Cardiac septum (tissue), 1 donor: ENCODE data around the gene SCAMP2. TPM values are rescaled to one million over a fixed set of nuclear protein-coding genes. Genes with fewer than 3 reads are reported as not detected.
A peak's percentile ranks its signal among the peaks of the same experiment; 100 is the strongest.

Experiments used
- DNase-seq: peaks from one replicate; pipeline ENCODE4 v3.0.0-alpha.2; 2020; ENCODE audit warnings: low spot score
- intact Hi-C: fragments of 100-400 bp; cut with DNase I; formaldehyde crosslinking; loops from one replicate; pipeline ENCODE4 v1.14.0; 2022
- total RNA-seq: library from RNA; stranded (reverse); fragmentation: NEBNext Ultra II Directional; extraction: Animal tissue kit (Norgen Biotek cat#: 25700); gene quantifications from one replicate; pipeline ENCODE4 v1.2.1, GENCODE V29; 2021
- donor health status: DM: no; HTN: no; CAD: no.

The SCAMP2 gene
- total RNA-seq, 1 donor from 2014 or later, result 33.3 TPM

GRCh38 chr15:74842581-74843444 lies 30.4 kb downstream of the SCAMP2 start, which contains the start of gene ULK3:
TSS of gene ULK3 (minus strand) at chr15:74843156. CDS start at chr15:74843105, 51 bp downstream.
- intact Hi-C loops, result loop anchor here (2.0 kb wide), 1 partner anchor 60 kb away; no protein-coding TSS in a partner anchor

GRCh38 chr15:74841891-74842373 lies 31.2 kb downstream of the SCAMP2 start:
- DNase-seq, result no peak
- intact Hi-C loops, result loop anchor here (2.0 kb wide), 1 partner anchor 61 kb away; no protein-coding TSS in a partner anchor

More at GRCh38 chr15:74842581-74843444, 30.4 kb downstream of the SCAMP2 start, which contains the start of gene ULK3:
- DNase-seq, result peak; percentile 96

- no peak for DNase-seq
- intact Hi-C loops, result no loop called here
These were observed 32.1 kb downstream of the SCAMP2 start for GRCh38 chr15:74840851-74841775.

- DNase-seq, result no peak
- intact Hi-C loops, result loop anchor here (5.0 kb wide), 1 partner anchor 67 kb away; no protein-coding TSS in a partner anchor
These were observed 33.4 kb downstream of the SCAMP2 start for GRCh38 chr15:74839526-74840395.

- no peak for DNase-seq
- intact Hi-C loops, result loop anchor here (5.0 kb wide), 1 partner anchor 67 kb away; no protein-coding TSS in a partner anchor
These were observed 34.2 kb downstream of the SCAMP2 start for GRCh38 chr15:74838746-74839525.

- DNase-seq, result no peak
- intact Hi-C loops, result loop anchor here (5.0 kb wide), 1 partner anchor 66 kb away; no protein-coding TSS in a partner anchor
These were observed 35.0 kb downstream of the SCAMP2 start for GRCh38 chr15:74838137-74838516.

- DNase-seq, result no peak
- intact Hi-C loops, result loop anchor here (5.0 kb wide), 1 partner anchor 65 kb away; no protein-coding TSS in a partner anchor
These were observed 35.6 kb downstream of the SCAMP2 start for GRCh38 chr15:74837482-74838136.

- no peak for DNase-seq
- intact Hi-C loops, result loop anchor here (5.0 kb wide), 1 partner anchor 65 kb away; no protein-coding TSS in a partner anchor
These were observed 36.3 kb downstream of the SCAMP2 start for GRCh38 chr15:74836846-74837245.

GRCh38 chr15:74835312-74835823 lies 37.8 kb downstream of the SCAMP2 start:
- intact Hi-C loops, result loop anchor here (5.0 kb wide), 1 partner anchor 63 kb away; no protein-coding TSS in a partner anchor
- DNase-seq, result no peak

- no peak for DNase-seq
- intact Hi-C loops, result no loop called here
These were observed 39.6 kb downstream of the SCAMP2 start for GRCh38 chr15:74833376-74834107.

GRCh38 chr15:74832826-74833225 lies 40.3 kb downstream of the SCAMP2 start:
- intact Hi-C loops, result no loop called here

GRCh38 chr15:74831813-74832495 lies 41.2 kb downstream of the SCAMP2 start:
- intact Hi-C loops, result no loop called here
- DNase-seq, result no peak

More at GRCh38 chr15:74832826-74833225, 40.3 kb downstream of the SCAMP2 start:
- no peak for DNase-seq

GRCh38 chr15:74830868-74831267 lies 42.3 kb downstream of the SCAMP2 start:
- intact Hi-C loops, result no loop called here
- DNase-seq, result no peak

GRCh38 chr15:74829991-74830390 lies 43.2 kb downstream of the SCAMP2 start:
- DNase-seq, result no peak
- intact Hi-C loops, result no loop called here

- intact Hi-C loops, result no loop called here
- DNase-seq, result no peak
These were observed 43.7 kb downstream of the SCAMP2 start for GRCh38 chr15:74829486-74829885.

- intact Hi-C loops, result no loop called here
- DNase-seq, result no peak
These were observed 44.3 kb downstream of the SCAMP2 start for GRCh38 chr15:74828835-74829234.
